WTC11 (cell line): ENCODE results near the gene LRP3. TPM values are rescaled to one million over a fixed set of nuclear protein-coding genes. Genes with fewer than 3 reads are reported as not detected.

Experiments
- ATAC-seq: fragments of 200-7000 bp; cut with Tn5 transposase; 2 replicates; pipeline ENCODE4 v1.10.0; 2021; ENCODE audit warnings: mild to moderate bottlenecking, moderate library complexity
- CTCF ChIA-PET: fragments of 300-600 bp; sonication (Branson Sonifier 250); formaldehyde crosslinking; loops from one replicate; lab custom pipeline; 2021; ENCODE audit warnings: antibody characterized with exemption; lab: Charles Lee
- POLR2A ChIA-PET: fragments of 350-600 bp; sonication (Branson Sonifier 250); formaldehyde crosslinking; loops from one replicate; lab custom pipeline; 2021; ENCODE audit warnings: antibody characterized with exemption; lab: Charles Lee
- DNase-seq: peaks from one replicate; pipeline ENCODE4 v3.0.0; 2021; ENCODE audit warnings: low spot score
- H3K27ac Mint-ChIP-seq: 2 replicates; pipeline ENCODE4 v1.8.0; 2021; ENCODE audit warnings: mixed read lengths
- H3K27me3 Mint-ChIP-seq: 2 replicates; pipeline ENCODE4 v1.8.0; 2021; ENCODE audit warnings: low read depth, mild to moderate bottlenecking, moderate library complexity, mixed read lengths
- H3K36me3 Mint-ChIP-seq: 2 replicates; pipeline ENCODE4 v1.8.0; 2021; ENCODE audit warnings: mixed read lengths
- H3K4me1 Mint-ChIP-seq: 2 replicates; pipeline ENCODE4 v1.8.0; 2022; ENCODE audit warnings: mixed read lengths
- H3K4me3 Mint-ChIP-seq: 2 replicates; pipeline ENCODE4 v1.8.0; 2021; ENCODE audit warnings: mild to moderate bottlenecking, moderate library complexity, mixed read lengths
- H3K9me3 Mint-ChIP-seq: 2 replicates; pipeline ENCODE4 v1.8.0; 2021; ENCODE audit warnings: mixed read lengths
- CBFB ChIP-seq: sonication (generic); formaldehyde crosslinking; IDR thresholded peaks from 2 replicates; pipeline ENCODE4 v1.8.1; 2022; ENCODE audit warnings: mild to moderate bottlenecking, low read depth, missing genetic modification reagents
- ZNF232 ChIP-seq: sonication (generic); formaldehyde crosslinking; IDR thresholded peaks from 2 replicates; pipeline ENCODE4 v1.8.0; 2022; ENCODE audit warnings: mild to moderate bottlenecking, missing genetic modification reagents
- total RNA-seq: library from RNA; stranded (reverse); gene quantifications from 3 replicates; pipeline ENCODE4 v1.2.3, GENCODE V29; 2021
- TF ChIP-seq, protein P1 (sequence below): sonication (generic); formaldehyde crosslinking; IDR thresholded peaks from 2 replicates; pipeline ENCODE4 v1.8.1; 2023; ENCODE audit warnings: mild to moderate bottlenecking, missing genetic modification reagents
- TF ChIP-seq, protein P2 (sequence below): sonication (generic); formaldehyde crosslinking; IDR thresholded peaks from 2 replicates; pipeline ENCODE4 v1.8.1; 2022; ENCODE audit warnings: mild to moderate bottlenecking, missing genetic modification reagents, moderate library complexity, borderline replicate concordance
- TF ChIP-seq, protein P3 (sequence below): sonication (generic); formaldehyde crosslinking; IDR thresholded peaks from 2 replicates; pipeline ENCODE4 v1.8.1; 2023; ENCODE audit warnings: mild to moderate bottlenecking, missing genetic modification reagents, moderate library complexity
- TF ChIP-seq, protein P4 (sequence below): sonication (generic); formaldehyde crosslinking; conservative IDR thresholded peaks from 2 replicates; pipeline ENCODE4 v1.8.1; 2022; ENCODE audit warnings: mild to moderate bottlenecking, missing genetic modification reagents
- TF ChIP-seq, protein P5 (sequence below): fragments of 250-450 bp; sonication (Bioruptor Pico); IDR thresholded peaks from 2 replicates; pipeline ENCODE4 v1.9.0; 2021; ENCODE audit warnings: mild to moderate bottlenecking
- TF ChIP-seq, protein P6 (sequence below): sonication (generic); formaldehyde crosslinking; IDR thresholded peaks from 2 replicates; pipeline ENCODE4 v1.8.0; 2022; ENCODE audit warnings: missing genetic modification reagents
- TF ChIP-seq, protein P7 (sequence below): sonication (generic); formaldehyde crosslinking; IDR thresholded peaks from 2 replicates; pipeline ENCODE4 v1.8.1; 2023; ENCODE audit warnings: mild to moderate bottlenecking, missing genetic modification reagents, borderline replicate concordance
- TF ChIP-seq, protein P8 (sequence below): sonication (generic); formaldehyde crosslinking; IDR thresholded peaks from 2 replicates; pipeline ENCODE4 v1.8.0; 2022; ENCODE audit warnings: mild to moderate bottlenecking, missing genetic modification reagents

LRP3 gene
- total RNA-seq, 1 experiment from 2014 or later: 47.0 TPM

DNA sequence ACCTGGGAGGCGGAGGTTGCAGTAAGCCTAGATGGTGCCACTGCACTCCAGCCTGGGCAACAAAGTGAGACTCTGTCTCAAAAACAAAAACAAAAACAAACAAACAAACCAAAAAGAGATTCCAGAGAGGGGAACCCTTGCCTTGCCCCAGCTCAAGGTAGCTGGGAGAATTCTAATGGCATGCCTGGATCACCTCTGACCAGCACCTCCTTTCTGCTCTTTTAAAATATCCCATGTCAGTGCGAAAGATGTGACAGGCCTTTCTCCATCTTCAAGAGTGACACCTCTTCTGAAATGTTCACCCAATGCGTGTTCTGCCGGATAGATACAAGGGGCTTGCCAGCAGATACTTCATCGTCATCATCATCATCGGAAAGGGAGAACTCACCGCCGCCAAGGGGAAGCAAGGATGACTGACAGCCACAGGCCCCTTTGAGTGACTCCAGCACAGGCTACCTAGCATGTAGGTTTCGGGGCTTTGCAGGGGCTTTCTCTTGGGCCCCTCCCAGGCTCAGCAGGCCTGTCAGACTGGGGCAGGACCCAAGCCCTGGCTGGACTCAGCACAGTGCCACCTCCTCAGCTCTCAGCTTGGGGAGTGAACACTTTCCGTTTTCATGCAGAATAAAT, 18.9 kb upstream of the LRP3 start:
- CTCF ChIA-PET: interaction anchor here (0.9 to 3.5 kb wide), 8 partner anchors 9 to 50 kb away, joined by 3 to 19 read pairs (median 10); partner anchors contain the start of gene WDR88
- POLR2A ChIA-PET: no interaction called here
- H3K36me3 Mint-ChIP-seq: no peaks in the 10 kb centered on the region
- H3K9me3 Mint-ChIP-seq: no peaks in the 10 kb centered on the region
- ATAC-seq (no peak), DNase-seq (no peak)
- no peak overlapping the region for H3K27ac Mint-ChIP-seq
- peaks cover 15% of the 10 kb centered on the region for H3K27me3 Mint-ChIP-seq
- TF ChIP-seq, protein P1, sequence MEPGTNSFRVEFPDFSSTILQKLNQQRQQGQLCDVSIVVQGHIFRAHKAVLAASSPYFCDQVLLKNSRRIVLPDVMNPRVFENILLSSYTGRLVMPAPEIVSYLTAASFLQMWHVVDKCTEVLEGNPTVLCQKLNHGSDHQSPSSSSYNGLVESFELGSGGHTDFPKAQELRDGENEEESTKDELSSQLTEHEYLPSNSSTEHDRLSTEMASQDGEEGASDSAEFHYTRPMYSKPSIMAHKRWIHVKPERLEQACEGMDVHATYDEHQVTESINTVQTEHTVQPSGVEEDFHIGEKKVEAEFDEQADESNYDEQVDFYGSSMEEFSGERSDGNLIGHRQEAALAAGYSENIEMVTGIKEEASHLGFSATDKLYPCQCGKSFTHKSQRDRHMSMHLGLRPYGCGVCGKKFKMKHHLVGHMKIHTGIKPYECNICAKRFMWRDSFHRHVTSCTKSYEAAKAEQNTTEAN (CRISPR knock-in tag): no peak
- TF ChIP-seq, protein P2, sequence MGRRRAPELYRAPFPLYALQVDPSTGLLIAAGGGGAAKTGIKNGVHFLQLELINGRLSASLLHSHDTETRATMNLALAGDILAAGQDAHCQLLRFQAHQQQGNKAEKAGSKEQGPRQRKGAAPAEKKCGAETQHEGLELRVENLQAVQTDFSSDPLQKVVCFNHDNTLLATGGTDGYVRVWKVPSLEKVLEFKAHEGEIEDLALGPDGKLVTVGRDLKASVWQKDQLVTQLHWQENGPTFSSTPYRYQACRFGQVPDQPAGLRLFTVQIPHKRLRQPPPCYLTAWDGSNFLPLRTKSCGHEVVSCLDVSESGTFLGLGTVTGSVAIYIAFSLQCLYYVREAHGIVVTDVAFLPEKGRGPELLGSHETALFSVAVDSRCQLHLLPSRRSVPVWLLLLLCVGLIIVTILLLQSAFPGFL (CRISPR knock-in tag): no peak
- TF ChIP-seq, protein P3, sequence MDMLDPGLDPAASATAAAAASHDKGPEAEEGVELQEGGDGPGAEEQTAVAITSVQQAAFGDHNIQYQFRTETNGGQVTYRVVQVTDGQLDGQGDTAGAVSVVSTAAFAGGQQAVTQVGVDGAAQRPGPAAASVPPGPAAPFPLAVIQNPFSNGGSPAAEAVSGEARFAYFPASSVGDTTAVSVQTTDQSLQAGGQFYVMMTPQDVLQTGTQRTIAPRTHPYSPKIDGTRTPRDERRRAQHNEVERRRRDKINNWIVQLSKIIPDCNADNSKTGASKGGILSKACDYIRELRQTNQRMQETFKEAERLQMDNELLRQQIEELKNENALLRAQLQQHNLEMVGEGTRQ (CRISPR knock-in tag): no peak
- TF ChIP-seq, protein P4, sequence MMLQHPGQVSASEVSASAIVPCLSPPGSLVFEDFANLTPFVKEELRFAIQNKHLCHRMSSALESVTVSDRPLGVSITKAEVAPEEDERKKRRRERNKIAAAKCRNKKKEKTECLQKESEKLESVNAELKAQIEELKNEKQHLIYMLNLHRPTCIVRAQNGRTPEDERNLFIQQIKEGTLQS (CRISPR knock-in tag): no peak
- H3K4me3 Mint-ChIP-seq: peak overlapping the region; percentile 91
- peaks cover 22% of the 10 kb centered on the region for H3K4me1 Mint-ChIP-seq

DNA sequence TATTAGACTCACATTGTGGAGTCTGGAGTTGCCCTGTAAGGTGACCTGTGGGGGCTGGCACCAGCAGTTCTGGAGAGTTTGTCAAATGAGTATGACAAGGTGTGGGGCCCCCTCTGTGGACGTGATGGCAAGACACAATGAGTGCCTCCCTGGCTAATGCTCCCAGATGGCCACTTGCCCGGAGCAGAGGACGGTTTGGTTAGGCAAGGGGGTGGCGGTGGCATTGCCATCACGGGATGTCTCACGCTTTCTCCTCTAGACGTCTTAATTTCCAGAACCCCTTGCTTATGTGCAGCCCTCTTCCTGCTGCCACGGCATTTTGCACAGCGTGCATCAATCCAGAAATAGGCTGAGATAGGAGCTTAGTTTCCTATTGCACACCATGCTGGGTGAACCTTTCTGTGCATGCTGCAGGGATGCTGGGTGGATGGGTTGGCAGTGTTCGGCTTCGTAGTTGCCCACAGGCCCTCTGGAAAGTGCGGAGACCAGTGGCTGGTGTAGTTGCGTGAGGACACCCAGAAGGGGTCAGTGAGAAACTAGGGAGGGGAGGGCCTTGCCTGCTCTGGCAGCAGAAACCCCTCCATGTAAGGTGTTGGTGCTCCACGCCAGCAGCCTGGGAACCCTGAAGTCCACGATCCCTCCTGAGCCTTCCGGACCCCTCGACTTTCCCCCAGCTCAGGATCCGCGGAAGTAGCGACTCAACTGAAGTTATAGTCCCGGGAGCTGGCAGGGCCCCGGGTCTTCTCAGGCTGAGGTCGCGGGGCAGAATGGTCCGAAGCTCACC, 18.1 kb upstream of the LRP3 start:
- ChIA-PET POLR2A (interaction anchor here (0.8 to 1.3 kb wide), 4 partner anchors 27 to 500 kb away, joined by 3 to 7 read pairs (median 3); no protein-coding TSS in a partner anchor), CTCF (interaction anchor here (0.6 to 3.5 kb wide), 26 partner anchors 8 to 501 kb away, joined by 3 to 19 read pairs (median 5); partner anchors contain the start of genes ANKRD27, RGS9BP, SLC7A10 and WDR88)
- TF ChIP-seq, protein P5, sequence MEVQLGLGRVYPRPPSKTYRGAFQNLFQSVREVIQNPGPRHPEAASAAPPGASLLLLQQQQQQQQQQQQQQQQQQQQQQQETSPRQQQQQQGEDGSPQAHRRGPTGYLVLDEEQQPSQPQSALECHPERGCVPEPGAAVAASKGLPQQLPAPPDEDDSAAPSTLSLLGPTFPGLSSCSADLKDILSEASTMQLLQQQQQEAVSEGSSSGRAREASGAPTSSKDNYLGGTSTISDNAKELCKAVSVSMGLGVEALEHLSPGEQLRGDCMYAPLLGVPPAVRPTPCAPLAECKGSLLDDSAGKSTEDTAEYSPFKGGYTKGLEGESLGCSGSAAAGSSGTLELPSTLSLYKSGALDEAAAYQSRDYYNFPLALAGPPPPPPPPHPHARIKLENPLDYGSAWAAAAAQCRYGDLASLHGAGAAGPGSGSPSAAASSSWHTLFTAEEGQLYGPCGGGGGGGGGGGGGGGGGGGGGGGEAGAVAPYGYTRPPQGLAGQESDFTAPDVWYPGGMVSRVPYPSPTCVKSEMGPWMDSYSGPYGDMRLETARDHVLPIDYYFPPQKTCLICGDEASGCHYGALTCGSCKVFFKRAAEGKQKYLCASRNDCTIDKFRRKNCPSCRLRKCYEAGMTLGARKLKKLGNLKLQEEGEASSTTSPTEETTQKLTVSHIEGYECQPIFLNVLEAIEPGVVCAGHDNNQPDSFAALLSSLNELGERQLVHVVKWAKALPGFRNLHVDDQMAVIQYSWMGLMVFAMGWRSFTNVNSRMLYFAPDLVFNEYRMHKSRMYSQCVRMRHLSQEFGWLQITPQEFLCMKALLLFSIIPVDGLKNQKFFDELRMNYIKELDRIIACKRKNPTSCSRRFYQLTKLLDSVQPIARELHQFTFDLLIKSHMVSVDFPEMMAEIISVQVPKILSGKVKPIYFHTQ (CRISPR knock-in tag): no peak
- TF ChIP-seq, protein P6, sequence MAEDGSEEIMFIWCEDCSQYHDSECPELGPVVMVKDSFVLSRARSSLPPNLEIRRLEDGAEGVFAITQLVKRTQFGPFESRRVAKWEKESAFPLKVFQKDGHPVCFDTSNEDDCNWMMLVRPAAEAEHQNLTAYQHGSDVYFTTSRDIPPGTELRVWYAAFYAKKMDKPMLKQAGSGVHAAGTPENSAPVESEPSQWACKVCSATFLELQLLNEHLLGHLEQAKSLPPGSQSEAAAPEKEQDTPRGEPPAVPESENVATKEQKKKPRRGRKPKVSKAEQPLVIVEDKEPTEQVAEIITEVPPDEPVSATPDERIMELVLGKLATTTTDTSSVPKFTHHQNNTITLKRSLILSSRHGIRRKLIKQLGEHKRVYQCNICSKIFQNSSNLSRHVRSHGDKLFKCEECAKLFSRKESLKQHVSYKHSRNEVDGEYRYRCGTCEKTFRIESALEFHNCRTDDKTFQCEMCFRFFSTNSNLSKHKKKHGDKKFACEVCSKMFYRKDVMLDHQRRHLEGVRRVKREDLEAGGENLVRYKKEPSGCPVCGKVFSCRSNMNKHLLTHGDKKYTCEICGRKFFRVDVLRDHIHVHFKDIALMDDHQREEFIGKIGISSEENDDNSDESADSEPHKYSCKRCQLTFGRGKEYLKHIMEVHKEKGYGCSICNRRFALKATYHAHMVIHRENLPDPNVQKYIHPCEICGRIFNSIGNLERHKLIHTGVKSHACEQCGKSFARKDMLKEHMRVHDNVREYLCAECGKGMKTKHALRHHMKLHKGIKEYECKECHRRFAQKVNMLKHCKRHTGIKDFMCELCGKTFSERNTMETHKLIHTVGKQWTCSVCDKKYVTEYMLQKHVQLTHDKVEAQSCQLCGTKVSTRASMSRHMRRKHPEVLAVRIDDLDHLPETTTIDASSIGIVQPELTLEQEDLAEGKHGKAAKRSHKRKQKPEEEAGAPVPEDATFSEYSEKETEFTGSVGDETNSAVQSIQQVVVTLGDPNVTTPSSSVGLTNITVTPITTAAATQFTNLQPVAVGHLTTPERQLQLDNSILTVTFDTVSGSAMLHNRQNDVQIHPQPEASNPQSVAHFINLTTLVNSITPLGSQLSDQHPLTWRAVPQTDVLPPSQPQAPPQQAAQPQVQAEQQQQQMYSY: peak; percentile 21; the same call in 1 of the 2 replicates
- TF ChIP-seq CBFB (CRISPR knock-in tag): no peak
- TF ChIP-seq, protein P7, sequence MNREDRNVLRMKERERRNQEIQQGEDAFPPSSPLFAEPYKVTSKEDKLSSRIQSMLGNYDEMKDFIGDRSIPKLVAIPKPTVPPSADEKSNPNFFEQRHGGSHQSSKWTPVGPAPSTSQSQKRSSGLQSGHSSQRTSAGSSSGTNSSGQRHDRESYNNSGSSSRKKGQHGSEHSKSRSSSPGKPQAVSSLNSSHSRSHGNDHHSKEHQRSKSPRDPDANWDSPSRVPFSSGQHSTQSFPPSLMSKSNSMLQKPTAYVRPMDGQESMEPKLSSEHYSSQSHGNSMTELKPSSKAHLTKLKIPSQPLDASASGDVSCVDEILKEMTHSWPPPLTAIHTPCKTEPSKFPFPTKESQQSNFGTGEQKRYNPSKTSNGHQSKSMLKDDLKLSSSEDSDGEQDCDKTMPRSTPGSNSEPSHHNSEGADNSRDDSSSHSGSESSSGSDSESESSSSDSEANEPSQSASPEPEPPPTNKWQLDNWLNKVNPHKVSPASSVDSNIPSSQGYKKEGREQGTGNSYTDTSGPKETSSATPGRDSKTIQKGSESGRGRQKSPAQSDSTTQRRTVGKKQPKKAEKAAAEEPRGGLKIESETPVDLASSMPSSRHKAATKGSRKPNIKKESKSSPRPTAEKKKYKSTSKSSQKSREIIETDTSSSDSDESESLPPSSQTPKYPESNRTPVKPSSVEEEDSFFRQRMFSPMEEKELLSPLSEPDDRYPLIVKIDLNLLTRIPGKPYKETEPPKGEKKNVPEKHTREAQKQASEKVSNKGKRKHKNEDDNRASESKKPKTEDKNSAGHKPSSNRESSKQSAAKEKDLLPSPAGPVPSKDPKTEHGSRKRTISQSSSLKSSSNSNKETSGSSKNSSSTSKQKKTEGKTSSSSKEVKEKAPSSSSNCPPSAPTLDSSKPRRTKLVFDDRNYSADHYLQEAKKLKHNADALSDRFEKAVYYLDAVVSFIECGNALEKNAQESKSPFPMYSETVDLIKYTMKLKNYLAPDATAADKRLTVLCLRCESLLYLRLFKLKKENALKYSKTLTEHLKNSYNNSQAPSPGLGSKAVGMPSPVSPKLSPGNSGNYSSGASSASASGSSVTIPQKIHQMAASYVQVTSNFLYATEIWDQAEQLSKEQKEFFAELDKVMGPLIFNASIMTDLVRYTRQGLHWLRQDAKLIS (CRISPR knock-in tag): no peak
- TF ChIP-seq, protein P8, sequence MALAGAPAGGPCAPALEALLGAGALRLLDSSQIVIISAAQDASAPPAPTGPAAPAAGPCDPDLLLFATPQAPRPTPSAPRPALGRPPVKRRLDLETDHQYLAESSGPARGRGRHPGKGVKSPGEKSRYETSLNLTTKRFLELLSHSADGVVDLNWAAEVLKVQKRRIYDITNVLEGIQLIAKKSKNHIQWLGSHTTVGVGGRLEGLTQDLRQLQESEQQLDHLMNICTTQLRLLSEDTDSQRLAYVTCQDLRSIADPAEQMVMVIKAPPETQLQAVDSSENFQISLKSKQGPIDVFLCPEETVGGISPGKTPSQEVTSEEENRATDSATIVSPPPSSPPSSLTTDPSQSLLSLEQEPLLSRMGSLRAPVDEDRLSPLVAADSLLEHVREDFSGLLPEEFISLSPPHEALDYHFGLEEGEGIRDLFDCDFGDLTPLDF (CRISPR knock-in tag): no peak
- TF ChIP-seq ZNF232 (CRISPR knock-in tag): no peak
- no peaks in the 10 kb centered on the region for H3K9me3 Mint-ChIP-seq
- H3K27ac Mint-ChIP-seq: peak overlapping the region; percentile 85
- H3K4me1 Mint-ChIP-seq: peaks cover 22% of the 10 kb centered on the region
- ATAC-seq: peak; percentile 9
- H3K36me3 Mint-ChIP-seq: no peaks in the 10 kb centered on the region
- peak overlapping the region; percentile 91 for H3K4me3 Mint-ChIP-seq
- DNase-seq: no peak
- peaks cover 15% of the 10 kb centered on the region for H3K27me3 Mint-ChIP-seq
